GM19099 (cell line): ENCODE data around the gene MYOZ2.

Source experiments
- POLR2A ChIP-seq: IDR thresholded peaks from 3 replicates; pipeline ENCODE4 v1.6.1; 2011; ENCODE audit warnings: low read depth; ENCODE audit not compliant: insufficient read length; ENCODE audit errors: extremely low read depth

MYOZ2 gene

DNA sequence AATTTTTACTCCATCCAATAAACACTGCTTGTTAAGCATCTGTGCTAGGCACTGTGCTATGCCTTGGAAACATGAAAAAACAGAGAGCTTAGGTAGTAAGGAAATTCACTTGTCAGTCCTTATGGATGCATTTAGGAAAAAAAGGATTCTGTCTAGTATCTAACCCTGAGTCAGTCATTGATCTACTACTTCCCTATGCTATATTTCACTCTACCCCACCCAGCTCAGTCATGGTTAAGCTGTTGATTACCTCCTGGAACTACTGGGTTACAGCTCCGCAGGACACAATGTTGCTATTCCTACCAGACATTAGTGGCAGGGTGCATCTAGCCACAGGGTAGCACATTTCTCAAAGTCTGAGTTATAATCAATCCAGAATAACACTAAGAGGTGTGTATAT is 74.0 kb downstream of the MYOZ2 start:
- TF ChIP-seq POLR2A, result no peak

GRCh38 chr4:119210775-119211174 is 75.1 kb downstream of the MYOZ2 start:
- TF ChIP-seq POLR2A, result no peak

DNA sequence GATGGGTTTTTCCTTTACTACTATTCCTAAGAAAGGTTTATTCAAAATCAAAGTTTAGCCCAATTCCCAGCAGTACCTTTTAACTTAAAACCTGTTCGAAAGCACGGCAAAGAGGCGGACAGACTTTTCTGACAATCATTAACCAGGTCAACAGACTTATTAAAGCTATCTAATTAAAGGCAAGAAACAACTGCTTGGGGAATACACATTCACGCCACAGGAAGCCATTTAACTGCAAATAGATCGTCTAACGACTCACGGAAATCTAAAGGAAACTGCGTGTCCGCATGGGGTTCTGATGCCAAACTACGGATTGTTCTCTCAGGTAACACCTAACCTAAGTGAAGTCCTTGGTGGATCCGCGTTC is 76.2 kb downstream of the MYOZ2 start:
- no peak for TF ChIP-seq POLR2A

GRCh38 chr4:119212234-119212963 is 76.8 kb downstream of the MYOZ2 start, which contains the start of gene USP53:
TSS of gene USP53 (plus strand) at chr4:119212713. CDS start at chr4:119239760, 27,047 bp downstream.
- no peak for TF ChIP-seq POLR2A

GRCh38 chr4:119212964-119213606 is 77.5 kb downstream of the MYOZ2 start:
- no peak for TF ChIP-seq POLR2A

GRCh38 chr4:119218093-119218492 is 82.5 kb downstream of the MYOZ2 start:
- TF ChIP-seq POLR2A, result no peak

GRCh38 chr4:119221412-119221811 is 85.8 kb downstream of the MYOZ2 start:
- no peak for TF ChIP-seq POLR2A

GRCh38 chr4:119227690-119228089 is 92.1 kb downstream of the MYOZ2 start:
- no peak for TF ChIP-seq POLR2A

- TF ChIP-seq POLR2A, result no peak
Measured at GRCh38 chr4:119228406-119228805, 92.8 kb downstream of the MYOZ2 start.

DNA sequence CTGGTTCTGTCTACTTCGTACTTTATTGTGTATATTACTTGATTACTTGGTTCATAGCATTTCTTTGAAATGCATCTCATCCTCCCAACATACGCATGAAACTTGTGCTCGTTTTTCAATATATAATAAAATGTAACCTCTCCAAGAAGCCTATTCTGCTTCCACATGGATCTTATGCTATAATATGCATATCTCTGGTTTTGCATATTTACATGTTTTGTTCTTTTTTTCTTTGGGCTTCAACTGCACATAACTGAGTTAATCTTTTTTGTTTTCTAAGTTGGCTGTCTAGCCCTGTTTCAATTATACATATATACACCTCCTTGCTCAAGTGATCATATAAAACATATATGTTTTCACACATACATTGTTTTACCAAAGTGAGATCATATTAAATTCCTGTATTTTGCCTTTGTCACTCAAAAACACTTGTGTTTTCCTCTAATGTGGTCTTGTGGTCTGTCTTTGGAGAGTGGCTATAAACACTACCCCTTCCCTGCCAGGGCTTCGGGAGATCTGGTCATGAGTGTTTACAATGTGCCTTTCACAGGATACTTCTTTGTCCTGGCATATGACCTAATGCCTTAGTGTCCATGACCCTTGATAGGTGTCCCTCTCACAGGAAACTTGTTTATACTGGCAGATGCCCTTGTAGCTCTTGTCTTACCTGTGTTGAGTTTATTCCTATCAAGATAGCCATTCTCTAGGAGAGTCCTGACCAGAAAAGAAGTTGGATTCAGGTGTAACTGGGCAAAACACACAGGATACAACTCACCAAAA is 94.5 kb downstream of the MYOZ2 start:
- TF ChIP-seq POLR2A, result no peak

- no peak for TF ChIP-seq POLR2A
Measured at GRCh38 chr4:119231491-119231890, 95.9 kb downstream of the MYOZ2 start.

- TF ChIP-seq POLR2A, result no peak
Measured at GRCh38 chr4:119232286-119232685, 96.7 kb downstream of the MYOZ2 start.

- no peak for TF ChIP-seq POLR2A
Measured at GRCh38 chr4:119233191-119233590, 97.6 kb downstream of the MYOZ2 start.

DNA sequence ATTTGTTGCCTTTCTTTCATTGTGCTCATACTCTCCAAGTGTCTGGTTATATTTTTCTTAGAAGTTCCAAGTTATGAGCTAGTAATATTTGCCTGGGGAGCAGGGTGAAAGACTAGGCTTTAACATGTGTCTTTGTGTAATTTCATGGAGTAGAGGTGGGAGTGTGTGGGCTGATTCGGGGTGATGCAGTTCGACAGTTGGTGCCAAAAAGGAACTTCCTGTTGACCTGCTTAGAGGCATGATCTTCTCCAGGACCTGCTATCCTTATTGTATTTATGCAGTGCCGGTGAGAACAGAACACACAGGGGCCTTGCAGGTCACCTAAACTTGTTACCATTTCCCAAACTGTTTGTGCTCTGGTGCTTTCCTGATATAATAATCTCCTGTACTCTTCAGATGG is 98.1 kb downstream of the MYOZ2 start:
- TF ChIP-seq POLR2A, result no peak

GRCh38 chr4:119237201-119237600 is 101.6 kb downstream of the MYOZ2 start:
- no peak for TF ChIP-seq POLR2A
